HG02798 (cell line): ENCODE measurements around the gene SLC38A5.
"Not testable (repeated sequence)": the region's sequence is repeated elsewhere in the genome, so short reads cannot be mapped to it uniquely, and the experiment has no call there.

Source experiments
- ATAC-seq: cut with Tn5 transposase; IDR thresholded peaks from one replicate; pipeline ENCODE4 v1.9.1; 2021; ENCODE audit warnings: mild to moderate bottlenecking; ENCODE audit not compliant: unreplicated experiment, poor library complexity

The SLC38A5 gene

DNA sequence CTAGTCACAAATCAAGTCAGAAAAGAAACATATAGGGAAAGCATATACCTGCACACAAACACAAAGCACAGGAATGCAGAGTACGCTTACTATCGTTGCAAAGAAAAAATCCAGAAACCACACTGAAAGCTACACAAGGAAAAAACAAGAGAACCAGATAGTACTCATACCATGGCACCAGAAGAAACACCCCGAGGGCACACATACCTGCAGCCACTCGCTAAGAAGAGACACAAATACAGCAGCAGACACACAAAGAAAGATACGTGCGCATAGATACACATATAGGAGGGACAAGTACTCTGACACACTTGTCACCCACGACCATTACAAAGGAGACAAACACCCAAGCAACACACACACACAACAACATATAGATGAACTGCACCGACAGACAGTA is 1.4 kb upstream of the SLC38A5 start:
- ATAC-seq, result no peak

DNA sequence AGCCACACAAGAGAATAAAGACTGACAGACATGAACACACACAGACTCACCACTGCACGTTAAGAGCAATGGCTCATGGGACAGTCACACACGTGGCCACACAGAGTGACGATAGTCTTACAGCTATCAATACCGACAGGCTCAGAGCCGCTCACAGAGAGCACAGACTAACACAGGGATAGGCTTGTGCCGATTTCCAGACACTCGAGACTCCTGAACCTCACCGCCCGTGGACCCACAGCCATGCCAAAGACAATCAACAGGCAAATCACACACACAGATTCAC is 716 bp upstream of the SLC38A5 start:
- no peak for ATAC-seq

DNA sequence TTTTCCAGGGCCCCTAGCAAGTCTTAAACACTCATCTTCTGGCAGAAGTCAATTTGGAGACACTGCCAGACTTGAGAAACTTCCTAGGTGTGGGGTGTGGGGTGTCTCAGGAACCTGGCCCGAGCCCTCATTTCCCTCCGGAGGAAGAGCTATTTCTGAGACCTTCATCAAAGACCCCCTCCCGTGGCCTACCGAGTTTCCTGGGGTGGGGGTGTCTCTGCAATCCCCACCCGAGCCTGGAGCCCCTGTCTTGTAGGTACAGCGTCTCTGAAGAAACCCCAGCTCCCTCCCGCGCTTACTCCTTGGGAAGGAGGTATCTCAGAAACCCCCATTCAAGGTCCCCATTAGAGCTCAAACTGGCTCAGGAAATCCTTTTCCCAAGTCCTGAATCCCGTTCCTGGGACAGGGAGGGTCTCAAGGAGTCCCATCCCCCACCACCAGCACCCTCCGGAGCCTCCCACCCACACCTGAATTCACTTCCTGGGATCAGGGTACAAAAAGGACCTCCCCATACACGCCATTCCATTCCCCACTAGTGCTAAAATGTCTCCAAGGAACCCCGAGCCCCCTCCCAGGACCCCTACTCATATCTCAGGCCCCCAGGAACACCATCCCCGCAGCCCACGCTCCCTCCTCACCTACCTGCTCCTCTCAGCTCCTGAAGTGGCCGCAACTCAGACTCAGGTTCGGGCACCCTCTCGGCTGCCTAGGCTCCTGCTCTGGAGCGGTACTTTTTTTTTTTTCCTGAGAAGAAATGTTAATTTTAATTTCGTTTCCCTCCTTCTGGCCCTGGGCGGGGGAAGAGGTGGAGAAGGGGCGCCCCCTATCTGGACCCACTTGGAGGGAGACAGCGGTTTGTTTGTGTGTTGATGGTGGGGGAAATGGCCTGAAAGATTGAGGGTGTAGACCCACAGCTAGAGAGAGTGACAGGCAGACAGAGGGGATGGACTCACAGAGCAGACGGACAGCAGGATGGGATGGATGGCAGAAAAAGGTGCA is 1.1 kb downstream of the SLC38A5 start:
- ATAC-seq, result peak; percentile 52

DNA sequence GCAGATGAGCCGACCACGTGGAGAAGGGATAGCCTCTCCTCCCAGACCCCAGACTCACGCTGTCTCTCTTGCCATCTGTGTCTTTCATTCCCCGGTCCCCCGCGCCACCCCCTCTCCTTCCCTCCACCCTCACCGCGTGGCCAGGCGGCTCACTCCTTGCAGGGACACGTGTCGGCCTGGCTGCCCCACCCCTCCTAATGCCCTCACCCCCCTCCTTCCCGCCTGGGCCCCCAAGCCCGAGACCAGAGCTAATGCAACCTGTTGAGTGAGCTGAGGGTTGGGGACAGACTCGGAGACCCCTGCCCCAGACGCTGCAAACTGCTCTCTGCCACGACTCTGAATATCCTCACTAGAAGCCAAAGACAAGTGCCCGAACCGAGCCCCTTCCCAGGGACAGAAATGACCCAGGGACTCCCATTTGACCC is 1.8 kb downstream of the SLC38A5 start:
- ATAC-seq, result no peak

DNA sequence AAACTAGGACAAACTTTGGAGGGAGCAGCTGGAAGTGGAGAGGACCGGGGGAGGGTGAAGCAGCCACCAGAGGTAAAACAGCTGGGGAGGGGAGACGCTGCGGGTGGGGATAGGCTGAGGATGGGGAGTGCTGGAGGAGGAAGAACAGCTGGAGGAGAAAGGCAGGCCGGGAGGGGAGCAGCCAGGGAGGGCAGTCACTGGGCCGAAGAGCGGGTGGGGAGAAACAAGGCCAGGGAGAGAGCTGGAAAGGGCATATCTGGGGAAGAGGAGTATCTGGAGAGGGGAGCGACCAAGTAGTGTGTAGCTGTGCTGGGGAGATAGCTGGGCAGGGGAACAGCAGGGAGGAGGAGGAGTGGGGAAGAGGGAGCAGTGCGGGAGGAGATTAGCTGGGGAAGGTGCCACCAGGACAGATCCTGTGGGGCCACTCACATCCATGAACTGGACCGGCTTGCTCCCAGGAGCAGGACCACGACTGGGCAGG is 2.7 kb downstream of the SLC38A5 start:
- no peak for ATAC-seq

DNA sequence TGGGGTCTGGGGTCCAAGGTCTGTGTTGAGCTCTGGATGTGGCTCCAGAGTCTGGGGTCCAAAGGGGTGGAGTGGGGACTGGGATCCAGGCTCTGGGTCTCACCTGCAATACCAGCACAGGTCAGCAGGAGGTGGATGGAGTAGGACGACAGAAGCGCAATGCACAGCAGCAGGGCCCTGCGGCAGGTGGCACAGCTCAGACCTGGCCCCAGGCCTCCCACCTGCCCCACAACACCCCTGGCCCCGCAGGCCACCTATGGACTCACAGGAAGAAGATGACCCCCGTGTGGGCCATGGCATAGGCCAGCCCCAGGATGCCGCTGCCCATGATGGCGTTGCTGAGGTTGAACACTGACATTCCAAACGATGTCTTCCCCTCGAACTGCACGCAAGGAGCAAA is 3.4 kb downstream of the SLC38A5 start:
- no peak for ATAC-seq

DNA sequence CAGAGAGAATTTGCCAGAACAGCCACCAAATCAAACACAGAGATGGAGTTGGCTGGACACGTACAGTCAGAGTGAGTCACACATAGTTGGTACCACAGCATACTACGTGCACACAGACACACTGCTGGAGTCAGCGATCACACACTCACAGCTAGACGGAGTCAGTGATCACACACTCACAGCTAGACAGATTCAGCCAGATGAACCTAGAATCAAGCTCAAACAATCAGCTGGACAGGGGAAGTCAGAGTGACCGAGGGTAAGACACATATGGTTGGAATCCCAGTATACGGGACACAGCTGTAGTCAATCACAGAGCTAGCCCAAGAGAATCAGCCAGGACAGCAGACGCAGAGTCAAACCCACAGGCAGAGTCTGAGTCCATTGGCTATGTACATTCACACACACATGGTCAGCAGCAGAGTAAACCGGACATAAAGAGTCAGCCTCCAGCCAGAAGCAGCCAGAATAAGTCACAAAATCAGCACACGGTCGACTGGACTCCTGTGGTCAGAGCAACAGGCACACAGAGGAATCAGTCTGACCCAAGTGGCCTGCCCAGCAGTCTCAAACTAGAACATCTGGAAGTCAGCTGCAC is 4.6 kb downstream of the SLC38A5 start:
- no peak for ATAC-seq

DNA sequence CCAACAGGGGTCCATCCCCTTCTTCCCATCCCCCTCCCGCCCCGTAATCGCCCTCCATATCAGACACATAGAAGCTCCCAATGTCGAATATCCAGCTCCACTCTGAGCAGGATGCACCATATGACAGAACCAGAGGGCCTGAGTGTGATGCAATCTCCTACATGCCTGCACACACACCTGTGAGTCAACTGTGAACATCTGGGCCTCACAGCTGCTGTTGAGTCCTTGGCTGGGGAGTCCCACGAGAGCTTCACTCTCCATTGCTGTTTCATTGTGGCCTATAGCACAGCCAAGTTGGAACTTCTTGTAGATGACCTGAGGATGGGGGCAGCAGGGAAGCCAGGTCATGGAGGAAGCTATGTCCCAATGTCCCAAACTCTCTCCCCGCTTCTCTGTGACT is 8.2 kb downstream of the SLC38A5 start:
- no peak for ATAC-seq

DNA sequence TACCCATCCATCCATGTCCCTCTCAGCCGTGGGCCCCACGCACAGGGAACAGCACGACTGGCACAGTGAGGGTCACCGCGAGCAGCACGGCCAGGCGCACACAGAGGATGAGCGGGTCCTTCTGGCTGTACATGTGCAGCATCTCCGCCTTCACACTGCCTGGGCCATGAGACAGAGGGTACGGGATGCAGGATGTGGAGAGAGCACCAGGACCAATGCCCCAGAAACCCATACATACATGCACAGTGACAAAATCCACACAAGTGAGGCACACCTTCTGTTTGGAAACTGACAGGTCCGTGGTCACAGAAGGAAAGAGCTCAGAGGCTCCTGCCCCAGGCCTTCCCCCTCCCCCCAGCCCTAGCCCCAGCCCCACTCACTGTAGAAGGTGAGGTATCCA is 9.5 kb downstream of the SLC38A5 start:
- ATAC-seq, result no peak

DNA sequence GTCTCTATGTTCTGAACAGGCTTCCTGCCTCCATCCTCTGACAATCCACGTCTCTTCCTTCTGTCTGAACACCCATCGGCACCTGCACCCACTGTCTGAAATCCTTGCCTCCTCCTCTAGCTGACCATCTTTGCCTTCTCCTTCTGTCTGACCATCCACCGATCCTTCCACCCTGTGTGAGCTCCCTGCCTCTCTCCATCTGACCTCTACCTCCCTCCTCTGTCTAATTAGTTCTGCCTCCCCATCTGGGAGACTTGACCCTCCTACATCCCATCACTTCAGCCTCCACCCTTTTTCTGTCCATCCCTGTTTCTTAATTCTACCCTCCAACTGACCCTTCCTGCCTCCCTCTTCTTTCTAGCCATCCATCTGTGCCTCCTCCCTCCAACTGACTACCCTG is 10.0 kb downstream of the SLC38A5 start:
- no peak for ATAC-seq

DNA sequence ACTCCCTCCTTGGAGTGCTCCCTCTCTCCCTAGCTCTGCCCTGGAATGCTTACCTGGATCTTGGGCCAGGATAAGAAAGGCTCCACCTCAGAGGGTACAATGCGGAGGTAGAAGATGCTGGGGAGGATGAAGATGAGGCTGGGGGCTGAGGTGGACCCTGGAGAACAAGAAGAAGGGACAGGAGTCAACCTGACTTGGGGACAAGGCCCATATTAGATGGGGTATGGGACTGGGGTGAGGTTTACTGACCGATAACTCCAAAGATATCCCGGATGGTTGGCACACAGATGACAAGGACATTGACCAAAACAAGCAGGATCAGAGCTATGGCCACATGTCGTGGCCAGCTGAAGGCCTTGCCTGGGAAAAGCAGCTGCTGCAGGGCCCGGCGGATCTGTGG is 10.6 kb downstream of the SLC38A5 start:
- ATAC-seq, result no peak

DNA sequence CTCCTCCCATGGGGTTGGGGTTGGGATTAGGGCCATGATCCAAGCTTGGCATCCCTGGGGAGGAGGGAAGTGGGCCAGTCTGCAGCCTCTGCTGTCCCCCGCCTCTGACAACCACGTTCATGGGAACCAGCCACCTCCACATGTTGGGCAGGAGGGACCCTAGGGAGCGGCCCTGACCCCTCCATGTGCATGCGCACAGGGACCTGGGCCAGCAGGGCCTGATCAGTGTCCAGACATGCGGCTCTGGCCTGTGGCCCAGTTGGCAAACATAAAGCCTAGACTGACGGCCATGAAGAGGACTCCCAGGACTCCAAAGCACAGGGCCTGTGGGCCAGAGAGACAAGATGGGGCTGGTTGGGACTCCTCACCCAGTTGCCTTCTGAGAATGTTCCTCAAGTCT is 11.3 kb downstream of the SLC38A5 start:
- no peak for ATAC-seq

DNA sequence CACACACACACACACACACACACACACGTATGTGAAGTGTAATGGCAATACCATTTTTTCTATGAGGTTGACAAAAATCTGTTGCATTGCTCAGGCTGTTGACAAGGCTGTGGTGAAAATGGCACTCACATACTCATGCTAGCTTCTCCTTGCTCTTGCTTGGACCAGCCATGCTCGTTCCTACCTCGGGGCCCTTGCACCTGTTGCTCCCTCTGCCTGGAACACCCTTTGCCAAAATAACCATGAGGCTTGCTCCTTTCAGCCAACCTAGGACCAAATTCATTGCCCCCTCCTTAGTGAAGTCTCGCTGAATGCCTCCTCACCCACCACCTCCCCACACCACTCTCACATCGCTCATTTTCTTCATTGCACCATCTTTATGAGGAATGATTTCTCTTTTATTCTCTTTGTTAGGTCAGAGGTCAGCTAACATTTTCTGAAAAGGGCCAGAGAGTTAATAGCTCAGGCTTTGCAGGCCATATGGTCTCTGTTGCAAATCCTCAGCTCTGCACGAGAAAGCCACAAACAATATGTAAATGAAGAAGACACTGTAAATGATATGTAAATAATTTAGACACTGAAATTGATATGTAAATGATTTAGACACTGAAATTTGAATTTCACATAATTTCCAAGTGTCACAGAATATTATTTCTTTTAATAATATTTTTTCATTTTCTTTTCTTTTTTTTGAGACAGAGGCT is 13.3 kb downstream of the SLC38A5 start:
- no peak for ATAC-seq

DNA sequence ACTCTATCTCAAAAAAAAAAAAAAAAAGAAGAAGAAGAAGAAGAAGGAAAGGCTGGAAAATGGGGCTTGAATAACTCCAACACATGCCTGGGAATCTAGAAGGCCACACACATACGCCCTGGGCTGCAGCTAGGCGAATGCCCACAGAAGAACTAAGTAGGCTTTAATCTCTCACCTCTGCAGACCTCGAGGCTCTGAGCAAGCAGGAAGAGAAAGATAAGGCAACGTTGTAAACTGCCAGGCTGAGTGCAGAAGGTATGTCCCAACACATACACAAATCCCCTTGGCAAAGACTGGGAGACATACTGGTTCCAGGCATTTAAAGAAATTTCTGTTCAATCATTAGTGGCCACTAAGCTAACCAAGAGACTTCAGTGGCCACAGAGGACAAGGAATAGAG is 18.4 kb downstream of the SLC38A5 start:
- ATAC-seq, result no peak

DNA sequence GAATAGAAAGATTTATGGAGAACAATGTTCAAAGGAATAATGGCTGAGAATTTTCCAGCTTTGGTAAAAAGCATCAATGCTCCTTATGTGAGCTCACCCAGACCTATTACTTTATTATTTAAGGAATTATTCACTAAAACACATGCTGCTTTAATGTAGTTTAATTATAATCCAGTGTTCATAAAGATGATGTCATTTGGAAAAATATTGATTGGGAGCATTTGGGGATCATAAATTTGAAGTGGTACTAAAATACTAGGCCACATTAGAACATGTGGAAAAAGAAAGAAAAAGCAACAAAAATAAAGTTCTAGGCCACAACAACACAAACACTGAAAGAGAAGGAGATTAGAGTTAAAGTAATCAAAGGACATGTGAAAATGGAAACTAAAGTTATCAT is 20.0 kb downstream of the SLC38A5 start:
- no peak for ATAC-seq

DNA sequence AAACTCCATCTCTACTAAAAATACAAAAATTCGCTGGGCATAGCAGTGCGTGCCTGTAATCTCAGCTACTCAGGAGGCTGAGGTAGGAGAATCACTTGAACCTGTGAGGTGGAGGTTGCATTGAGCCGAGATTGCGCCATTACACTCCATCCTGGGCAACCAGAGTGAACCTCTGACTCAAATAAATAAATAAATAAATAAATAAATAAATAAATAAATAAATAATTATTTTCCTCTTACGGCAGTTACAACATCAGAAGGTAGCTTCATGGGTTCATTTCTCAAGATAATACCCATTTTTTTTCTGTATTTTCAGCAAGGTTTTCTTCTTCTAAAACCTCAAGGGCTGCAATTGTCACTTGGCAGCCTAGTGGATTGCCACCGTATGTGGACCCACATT is 22.9 kb downstream of the SLC38A5 start:
- not testable (repeated sequence) for ATAC-seq

DNA sequence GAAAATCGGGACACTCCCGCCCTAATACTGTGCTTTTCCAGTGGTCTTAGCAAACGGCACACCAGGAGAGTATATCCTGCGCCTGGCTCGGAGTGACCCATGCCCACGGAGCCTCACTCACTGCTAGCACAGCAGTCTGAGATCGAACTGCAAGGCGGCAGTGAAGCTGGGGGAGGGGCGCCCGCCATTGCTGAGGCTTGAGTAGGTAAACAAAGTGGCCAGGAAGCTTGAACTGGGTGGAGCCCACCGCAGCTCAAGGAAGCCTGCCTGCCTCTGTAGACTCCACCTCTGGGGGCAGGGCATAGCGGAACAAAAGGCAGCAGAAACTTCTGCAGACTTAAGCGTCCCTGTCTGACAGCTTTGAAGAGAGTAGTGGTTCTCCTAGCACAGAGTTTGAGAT is 36.3 kb downstream of the SLC38A5 start:
- ATAC-seq, result not testable (repeated sequence)

DNA sequence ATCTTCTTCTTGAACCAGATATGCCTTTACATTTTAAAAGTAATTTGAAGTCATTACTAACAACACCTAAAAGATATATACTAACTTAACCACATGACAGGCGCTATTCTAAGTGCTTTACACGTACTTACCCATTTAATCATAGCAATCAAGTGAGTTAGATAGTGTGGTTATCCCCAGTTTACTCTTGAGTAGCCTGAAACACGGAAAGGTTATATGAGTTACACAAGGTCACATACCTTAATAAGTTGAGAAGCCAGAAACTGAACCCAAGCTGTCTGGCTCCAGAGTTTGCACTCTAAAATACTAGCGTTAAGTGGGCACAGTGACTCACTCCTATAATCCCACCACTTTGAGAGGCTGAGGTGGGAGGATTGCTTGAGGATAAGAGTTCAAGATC is 39.9 kb downstream of the SLC38A5 start:
- ATAC-seq, result not testable (repeated sequence)

DNA sequence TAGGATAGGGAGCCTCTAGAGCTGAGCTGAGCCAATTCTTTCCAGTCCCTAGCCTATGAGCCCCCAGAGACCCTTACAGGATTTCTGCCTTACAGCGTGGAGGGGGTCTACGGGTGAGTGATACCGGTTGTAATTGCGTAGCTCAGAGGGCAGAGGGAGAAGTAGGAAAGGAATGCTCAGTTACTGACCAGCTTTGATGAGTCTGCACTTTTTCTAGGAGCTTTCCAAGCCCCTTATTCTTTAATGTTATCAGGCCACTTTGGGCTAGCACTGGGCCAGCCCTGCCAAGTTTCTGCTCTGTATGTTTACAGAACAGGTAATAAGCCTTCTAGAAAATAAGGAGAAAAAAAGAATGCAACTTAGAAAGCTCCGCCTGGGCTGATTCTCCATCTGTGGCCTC is 40.5 kb downstream of the SLC38A5 start:
- ATAC-seq, result not testable (repeated sequence)

DNA sequence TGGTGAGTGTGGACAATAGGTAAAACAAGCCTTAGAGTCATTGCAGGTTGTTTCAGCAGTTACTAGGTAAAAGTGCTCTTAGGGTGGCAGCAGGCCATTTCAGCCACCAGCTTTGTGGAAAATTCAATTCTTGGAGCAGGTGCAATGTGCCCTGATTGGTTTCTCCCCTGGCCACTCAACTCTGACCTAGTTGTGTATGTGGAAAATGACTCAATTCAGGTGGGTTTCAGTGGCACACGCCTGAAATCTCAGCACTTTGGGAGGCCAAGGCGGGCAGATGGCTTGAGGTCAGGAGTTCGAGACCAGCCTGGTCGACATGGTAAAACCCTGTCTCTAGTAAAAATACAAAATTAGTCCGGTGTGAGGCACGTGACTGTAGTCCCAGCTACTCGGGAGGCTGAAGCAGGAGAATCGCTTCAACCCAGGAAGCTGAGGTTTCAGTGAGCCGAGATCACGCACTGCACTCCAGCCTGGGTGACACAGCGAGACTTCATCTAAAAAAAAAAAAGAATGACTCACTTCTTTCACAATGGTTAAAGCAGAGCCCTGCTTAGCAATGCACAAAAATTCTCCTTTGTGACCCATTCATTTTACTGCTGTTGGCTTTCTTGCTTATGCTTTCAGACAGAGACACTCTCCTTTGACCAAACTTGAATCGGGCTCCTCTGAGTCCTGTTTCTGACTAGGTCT is 42.9 kb downstream of the SLC38A5 start:
- not testable (repeated sequence) for ATAC-seq

DNA sequence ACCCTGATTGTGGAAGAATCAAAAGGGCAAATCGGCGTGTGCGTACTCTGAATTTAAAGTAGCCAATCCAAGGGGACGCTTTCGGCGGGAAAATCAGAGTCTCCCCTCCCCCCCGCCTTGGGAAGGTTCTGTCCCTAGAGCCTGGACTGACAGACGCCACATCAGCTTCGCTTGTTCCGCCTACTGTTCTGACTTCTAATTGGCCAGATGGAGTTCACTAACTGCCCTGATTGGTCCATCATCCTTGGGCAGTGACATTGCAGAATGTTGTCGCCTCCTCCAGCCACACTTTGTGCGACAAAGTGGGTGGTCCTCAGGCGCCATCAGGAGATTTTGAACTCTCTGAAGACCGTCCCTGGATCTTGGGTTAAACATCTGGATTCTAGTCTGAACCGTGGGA is 58.2 kb downstream of the SLC38A5 start, which contains the start of gene SSX4B:
TSS of gene SSX4B (minus strand) at position 101 of the 400 bp plus-strand sequence. CDS start 588 bp downstream, outside the sequence.
- ATAC-seq, result not testable (repeated sequence)
